Osteocyte (in vitro differentiated cells): ENCODE results near the gene NME8. TPM values are rescaled to one million over a fixed set of nuclear protein-coding genes. Genes with fewer than 3 reads are reported as not detected.
A peak's percentile ranks its signal among the peaks of the same experiment; 100 is the strongest.

Experiments
- DNase-seq: peaks from one replicate; pipeline ENCODE4 v3.0.0; 2021; ENCODE audit warnings: mixed read lengths; ENCODE audit not compliant: unreplicated experiment; ENCODE audit errors: extremely low spot score
- H3K27ac Mint-ChIP-seq: one replicate; pipeline ENCODE4 v1.8.0; 2021; ENCODE audit warnings: mild to moderate bottlenecking, mixed read lengths; ENCODE audit not compliant: unreplicated experiment
- H3K27me3 Mint-ChIP-seq: one replicate; pipeline ENCODE4 v1.8.0; 2021; ENCODE audit warnings: mixed read lengths; ENCODE audit not compliant: unreplicated experiment
- H3K36me3 Mint-ChIP-seq: one replicate; pipeline ENCODE4 v1.8.0; 2021; ENCODE audit warnings: mixed read lengths; ENCODE audit not compliant: unreplicated experiment
- H3K4me1 Mint-ChIP-seq: one replicate; pipeline ENCODE4 v1.8.0; 2021; ENCODE audit warnings: mixed read lengths; ENCODE audit not compliant: unreplicated experiment
- H3K4me3 Mint-ChIP-seq: one replicate; pipeline ENCODE4 v1.8.0; 2021; ENCODE audit warnings: mild to moderate bottlenecking, moderate library complexity, mixed read lengths; ENCODE audit not compliant: unreplicated experiment
- H3K9me3 Mint-ChIP-seq: one replicate; pipeline ENCODE4 v1.8.0; 2021; ENCODE audit warnings: mixed read lengths; ENCODE audit not compliant: unreplicated experiment
- total RNA-seq: library from RNA; stranded (reverse); gene quantifications from 2 replicates; pipeline ENCODE4 v1.2.1, GENCODE V29; 2021
- TF ChIP-seq, protein P1 (sequence below): fragments of 200-600 bp; sonication (generic); IDR thresholded peaks from 2 replicates; pipeline ENCODE4 v1.5.0; 2021; ENCODE audit warnings: antibody characterized with exemption, mild to moderate bottlenecking, moderate library complexity

NME8 gene
- total RNA-seq, 1 donor from 2014 or later = not detected

DNA sequence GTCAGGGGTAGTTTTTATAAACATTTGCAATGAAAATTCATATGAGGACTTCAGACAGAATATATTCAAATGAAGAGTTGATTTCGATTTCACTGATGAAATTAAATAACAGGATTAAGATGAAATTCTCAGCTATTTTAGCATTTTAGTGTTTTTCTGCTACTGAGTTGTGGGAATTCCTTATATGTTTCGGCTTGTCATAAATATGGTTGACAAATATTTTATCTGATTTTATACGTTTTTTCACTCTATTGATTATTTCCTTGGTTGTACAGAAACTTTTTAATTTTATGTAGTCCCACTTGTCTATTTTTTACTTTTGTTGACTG is 14.6 kb upstream of the NME8 start:
- no peak overlapping the region for H3K4me3 Mint-ChIP-seq
- TF ChIP-seq, protein P1, sequence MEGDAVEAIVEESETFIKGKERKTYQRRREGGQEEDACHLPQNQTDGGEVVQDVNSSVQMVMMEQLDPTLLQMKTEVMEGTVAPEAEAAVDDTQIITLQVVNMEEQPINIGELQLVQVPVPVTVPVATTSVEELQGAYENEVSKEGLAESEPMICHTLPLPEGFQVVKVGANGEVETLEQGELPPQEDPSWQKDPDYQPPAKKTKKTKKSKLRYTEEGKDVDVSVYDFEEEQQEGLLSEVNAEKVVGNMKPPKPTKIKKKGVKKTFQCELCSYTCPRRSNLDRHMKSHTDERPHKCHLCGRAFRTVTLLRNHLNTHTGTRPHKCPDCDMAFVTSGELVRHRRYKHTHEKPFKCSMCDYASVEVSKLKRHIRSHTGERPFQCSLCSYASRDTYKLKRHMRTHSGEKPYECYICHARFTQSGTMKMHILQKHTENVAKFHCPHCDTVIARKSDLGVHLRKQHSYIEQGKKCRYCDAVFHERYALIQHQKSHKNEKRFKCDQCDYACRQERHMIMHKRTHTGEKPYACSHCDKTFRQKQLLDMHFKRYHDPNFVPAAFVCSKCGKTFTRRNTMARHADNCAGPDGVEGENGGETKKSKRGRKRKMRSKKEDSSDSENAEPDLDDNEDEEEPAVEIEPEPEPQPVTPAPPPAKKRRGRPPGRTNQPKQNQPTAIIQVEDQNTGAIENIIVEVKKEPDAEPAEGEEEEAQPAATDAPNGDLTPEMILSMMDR = no peak
- H3K9me3 Mint-ChIP-seq = no peaks in the 10 kb centered on the region
- no peak for DNase-seq
- peaks cover 3% of the 10 kb centered on the region for H3K4me1 Mint-ChIP-seq
- H3K27ac Mint-ChIP-seq = no peak overlapping the region
- no peaks in the 10 kb centered on the region for H3K36me3 Mint-ChIP-seq
- peaks cover 2% of the 10 kb centered on the region for H3K27me3 Mint-ChIP-seq

DNA sequence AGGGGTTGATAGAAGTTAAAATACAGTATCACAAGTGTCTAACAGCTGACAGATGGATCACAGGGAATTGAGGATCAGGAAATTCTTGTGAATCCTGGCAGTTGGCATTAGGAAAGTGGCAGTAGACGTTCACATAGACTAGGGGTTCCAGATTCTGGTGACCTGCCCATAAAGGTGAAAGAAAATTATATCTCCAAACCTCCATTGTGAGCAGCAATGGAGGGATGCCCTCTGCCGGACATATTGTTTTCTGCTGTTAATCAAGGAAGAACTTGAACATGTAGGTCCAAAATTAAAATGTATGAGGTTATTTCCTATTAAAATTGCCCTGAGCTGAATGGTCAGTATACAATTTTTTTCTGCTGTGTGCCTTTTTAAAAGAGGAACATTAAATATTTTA is 5.1 kb downstream of the NME8 start:
- no peak overlapping the region for H3K27ac Mint-ChIP-seq
- TF ChIP-seq, protein P1 = peak; percentile 36
- no peaks in the 10 kb centered on the region for H3K4me1 Mint-ChIP-seq
- no peaks in the 10 kb centered on the region for H3K9me3 Mint-ChIP-seq
- no peaks in the 10 kb centered on the region for H3K36me3 Mint-ChIP-seq
- H3K27me3 Mint-ChIP-seq = no peaks in the 10 kb centered on the region
- H3K4me3 Mint-ChIP-seq = no peak overlapping the region
- no peak for DNase-seq

DNA sequence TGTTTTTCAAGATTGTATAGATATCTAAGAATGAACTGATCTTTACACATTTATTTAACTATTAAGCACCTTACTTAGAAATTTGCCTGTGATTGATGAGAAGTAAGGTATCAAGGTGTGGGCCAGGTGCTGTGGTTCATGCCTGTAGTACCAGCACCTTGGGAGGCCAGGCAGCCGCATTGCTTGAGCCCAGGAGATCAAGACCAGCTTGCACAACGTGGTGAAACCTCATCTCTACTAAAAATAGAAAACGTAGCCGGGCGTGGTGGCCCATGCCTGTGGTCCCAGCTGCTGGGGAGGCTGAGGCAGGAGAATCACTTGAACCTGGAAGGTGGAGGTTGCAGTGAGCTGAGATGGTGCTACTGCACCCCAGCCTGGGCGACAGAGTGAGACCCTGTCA is 33.7 kb downstream of the NME8 start:
- H3K9me3 Mint-ChIP-seq = no peaks in the 10 kb centered on the region
- TF ChIP-seq, protein P1 = no peak
- H3K36me3 Mint-ChIP-seq = no peaks in the 10 kb centered on the region
- H3K4me3 Mint-ChIP-seq = no peak overlapping the region
- H3K27me3 Mint-ChIP-seq = peaks cover 18% of the 10 kb centered on the region
- no peak for DNase-seq
- no peaks in the 10 kb centered on the region for H3K4me1 Mint-ChIP-seq
- H3K27ac Mint-ChIP-seq = no peak overlapping the region

DNA sequence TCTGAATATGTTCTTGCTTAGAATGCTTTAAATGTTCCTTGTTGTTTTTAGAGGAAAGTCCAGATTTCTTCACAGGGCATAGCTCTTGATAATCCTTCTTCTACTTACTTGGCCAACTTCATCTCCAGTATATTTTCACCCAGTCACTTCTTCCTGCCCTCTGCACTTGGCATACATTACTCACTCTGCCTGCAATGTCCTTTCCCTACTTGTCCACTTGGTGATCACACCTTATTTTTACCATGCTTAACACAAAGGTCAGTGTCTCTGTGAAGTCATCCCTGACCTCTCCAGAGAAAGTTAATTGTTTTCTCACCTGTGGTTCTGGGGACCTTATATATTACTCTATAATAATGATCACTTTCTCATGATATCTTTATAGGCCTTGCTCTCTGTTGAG is 45.0 kb downstream of the NME8 start:
- Mint-ChIP-seq H3K4me1 (no peaks in the 10 kb centered on the region), H3K9me3 (no peaks in the 10 kb centered on the region), H3K27me3 (peaks cover 52% of the 10 kb centered on the region), H3K36me3 (no peaks in the 10 kb centered on the region), H3K4me3 (no peak overlapping the region), H3K27ac (no peak overlapping the region)
- TF ChIP-seq, protein P1 = no peak
- no peak for DNase-seq

DNA sequence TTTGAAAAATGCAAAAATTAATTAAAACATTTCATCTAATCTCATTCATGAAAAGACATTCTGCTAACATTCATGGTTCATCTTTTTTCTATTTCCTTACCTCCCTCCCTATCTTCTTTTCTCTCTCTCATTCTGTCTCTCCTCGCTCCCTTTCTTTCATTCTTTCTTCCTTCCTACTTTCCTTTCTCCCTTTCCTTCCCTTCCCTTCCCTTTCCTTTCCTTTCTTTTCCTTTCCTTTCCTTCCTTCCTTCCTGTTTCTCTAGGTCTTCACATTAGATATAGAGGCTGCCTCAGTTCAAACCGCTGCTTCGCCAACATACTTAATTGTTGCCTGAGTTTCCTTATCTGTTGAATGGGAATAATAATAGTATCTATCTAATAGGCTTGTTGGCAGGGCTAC is 46.3 kb downstream of the NME8 start:
- no peaks in the 10 kb centered on the region for H3K9me3 Mint-ChIP-seq
- H3K27me3 Mint-ChIP-seq = peaks cover 54% of the 10 kb centered on the region
- H3K36me3 Mint-ChIP-seq = no peaks in the 10 kb centered on the region
- no peak overlapping the region for H3K4me3 Mint-ChIP-seq
- no peak overlapping the region for H3K27ac Mint-ChIP-seq
- TF ChIP-seq, protein P1 = no peak
- no peaks in the 10 kb centered on the region for H3K4me1 Mint-ChIP-seq
- DNase-seq = no peak
